GM21619 (cell line): Measurements from ENCODE around the gene HOXB4.

ENCODE experiments used
- ATAC-seq: cut with Tn5 transposase; IDR thresholded peaks from one replicate; pipeline ENCODE4 v1.9.1; 2021; ENCODE audit not compliant: unreplicated experiment

HOXB4 gene

GRCh38 chr17:48615047-48615962 is 37.2 kb upstream of the HOXB4 start, which contains the start of gene HOXB8:
Gene HOXB8, minus strand, starts transcription at chr17:48615292. Its CDS starts 588 bp downstream, at chr17:48614704.
- no peak for ATAC-seq

GRCh38 chr17:48613862-48614694 is 35.9 kb upstream of the HOXB4 start:
- no peak for ATAC-seq

DNA sequence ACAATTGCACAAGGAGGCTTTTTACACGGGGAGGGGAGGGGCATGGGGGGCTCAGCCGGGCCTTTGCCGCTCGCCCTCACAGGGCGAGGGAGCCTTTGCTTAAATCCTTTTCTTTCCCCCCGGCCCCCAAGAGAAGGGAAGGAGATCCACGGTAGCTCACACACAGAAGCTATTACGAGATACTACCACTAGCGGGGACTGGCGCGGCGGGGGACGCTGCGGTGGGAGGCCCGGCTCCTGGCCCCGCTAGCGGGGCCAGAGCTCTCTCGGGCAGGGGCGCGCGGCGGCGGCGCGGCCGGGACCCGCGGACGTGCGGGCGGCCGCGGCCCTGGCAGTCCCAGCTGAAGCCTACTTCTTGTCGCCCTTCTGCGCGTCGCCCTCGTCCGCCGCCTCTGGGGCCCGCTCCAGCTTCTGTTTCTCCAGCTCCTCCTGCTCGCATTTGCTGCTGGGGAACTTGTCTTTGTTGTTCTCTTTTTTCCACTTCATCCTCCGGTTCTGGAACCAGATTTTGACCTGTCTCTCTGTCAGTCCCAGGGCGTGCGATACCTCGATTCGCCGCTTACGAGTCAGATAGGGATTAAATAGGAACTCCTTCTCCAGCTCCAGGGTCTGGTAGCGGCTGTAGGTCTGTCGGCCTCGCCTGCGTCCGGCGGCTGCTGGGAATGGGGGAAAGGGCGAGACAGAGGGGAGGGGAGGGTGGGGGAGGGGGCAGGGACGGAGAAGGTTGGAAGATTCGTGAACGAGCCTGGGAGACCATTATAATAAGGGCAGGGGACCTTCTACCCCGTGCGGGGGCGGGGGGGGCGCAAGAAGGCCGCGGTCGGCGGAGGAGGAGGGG is 34.9 kb upstream of the HOXB4 start:
- ATAC-seq = no peak

DNA sequence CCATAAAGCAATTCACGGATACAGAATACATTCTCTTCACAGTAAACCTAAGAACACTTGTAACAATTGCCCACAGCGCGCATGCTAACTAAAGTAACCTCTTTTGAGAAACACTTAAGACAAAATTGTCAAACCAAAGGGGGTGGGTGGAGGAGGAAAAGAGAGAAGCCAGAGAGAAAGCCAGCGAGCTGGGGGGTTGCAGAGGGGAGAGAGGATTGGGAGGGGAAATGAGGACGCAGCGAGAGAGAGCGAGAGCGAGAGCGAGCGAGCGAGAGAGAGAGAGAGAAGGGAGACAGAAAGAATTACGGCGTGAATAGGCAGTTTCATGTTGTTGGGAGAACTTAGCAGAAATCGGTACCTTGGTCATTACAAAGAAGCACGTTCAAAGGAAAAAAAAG is 34.3 kb upstream of the HOXB4 start:
- ATAC-seq = no peak

DNA sequence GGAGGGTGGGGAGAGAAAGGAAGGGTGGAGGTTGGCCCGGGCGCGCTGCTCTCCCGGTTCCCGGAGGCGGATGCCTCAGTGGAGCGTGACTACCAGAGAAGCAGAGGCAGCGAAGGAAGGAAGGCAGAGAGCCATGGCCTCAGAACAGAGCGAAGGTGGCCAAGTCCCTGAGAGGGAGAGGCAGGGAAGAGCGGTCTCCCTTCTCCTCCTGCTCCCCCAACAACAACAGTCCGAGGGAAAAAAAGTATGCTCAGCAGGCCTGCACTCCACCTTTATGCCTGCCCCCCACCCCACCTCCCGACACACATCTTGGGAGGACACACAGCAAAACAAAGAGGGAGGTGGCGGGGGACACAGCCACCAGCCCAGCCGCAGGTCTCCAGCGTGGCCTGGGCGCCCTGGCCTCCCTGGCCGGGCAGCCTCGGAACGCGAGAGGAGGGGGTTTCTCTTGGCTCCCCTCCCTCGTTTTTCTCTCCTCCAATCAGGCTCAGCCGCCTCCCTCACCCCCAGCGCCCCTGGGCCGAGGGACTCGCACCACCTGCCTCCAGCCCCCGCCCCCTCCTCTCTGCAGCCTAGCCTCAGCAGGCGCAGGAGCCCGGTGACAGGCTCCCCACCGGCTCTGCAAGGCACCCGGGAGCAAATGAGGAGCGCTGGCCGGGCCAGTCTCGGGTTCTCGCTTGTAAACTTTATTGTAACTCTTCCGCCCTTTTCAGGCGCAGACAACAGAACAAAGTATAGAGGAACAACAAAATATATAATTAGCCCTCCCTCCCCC is 33.7 kb upstream of the HOXB4 start:
- no peak for ATAC-seq

GRCh38 chr17:48611213-48611612 is 33.1 kb upstream of the HOXB4 start:
- no peak for ATAC-seq

- no peak for ATAC-seq
These were observed 32.4 kb upstream of the HOXB4 start, which contains the start of gene HOXB7 for GRCh38 chr17:48610282-48611211. Gene HOXB7, minus strand, starts transcription at chr17:48611017. Its CDS starts 99 bp downstream, at chr17:48610918.

DNA sequence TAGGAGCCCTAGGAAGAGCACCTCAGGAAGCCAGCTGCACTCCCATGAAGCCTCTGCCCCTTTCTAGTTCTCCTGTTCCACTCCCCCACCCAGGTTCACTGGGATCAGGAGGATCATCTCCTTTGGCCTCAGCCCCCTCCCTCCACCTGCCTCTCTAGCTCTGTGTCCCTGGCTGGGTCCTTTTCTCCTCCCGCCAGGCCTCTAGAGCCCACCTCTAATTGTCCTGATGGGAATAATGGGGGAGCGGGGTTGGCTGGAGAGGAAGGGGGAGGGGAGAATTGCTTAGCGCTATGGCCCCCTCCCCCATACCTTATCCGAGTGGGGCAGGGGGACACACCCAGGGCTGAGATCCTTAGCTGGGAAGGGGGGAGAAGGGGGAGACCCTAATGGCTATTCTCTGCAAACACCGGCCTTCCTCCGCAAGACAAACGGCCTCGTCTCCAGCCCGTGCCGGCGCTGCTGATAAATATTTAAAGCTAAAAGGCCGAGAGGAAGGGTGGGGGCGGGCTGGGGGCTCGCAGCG is 31.7 kb upstream of the HOXB4 start:
- ATAC-seq = no peak

- no peak for ATAC-seq
These were observed 30.9 kb upstream of the HOXB4 start for GRCh38 chr17:48609033-48609432.

DNA sequence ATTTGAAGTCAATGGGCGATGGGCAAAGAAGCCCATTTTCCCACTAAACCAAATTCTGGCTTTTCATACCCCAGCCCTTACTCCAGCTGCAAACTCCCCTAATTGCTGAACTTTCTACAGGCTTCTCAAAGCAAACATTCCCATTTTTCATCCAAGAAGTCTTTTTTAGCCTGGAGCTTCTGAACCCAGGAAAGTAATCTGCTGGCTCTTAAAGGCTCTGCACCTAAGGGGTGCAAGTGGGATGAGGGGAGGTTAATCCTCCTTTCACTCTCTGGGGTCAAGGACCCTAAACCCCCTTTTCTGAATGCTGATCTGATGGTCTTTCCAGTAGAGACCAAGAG is 30.3 kb upstream of the HOXB4 start:
- no peak for ATAC-seq

GRCh38 chr17:48606892-48607614 is 28.9 kb upstream of the HOXB4 start:
- no peak for ATAC-seq

GRCh38 chr17:48605991-48606891 is 28.1 kb upstream of the HOXB4 start:
- ATAC-seq = no peak

GRCh38 chr17:48605409-48605919 is 27.3 kb upstream of the HOXB4 start:
- ATAC-seq = no peak

- no peak for ATAC-seq
These were observed 26.7 kb upstream of the HOXB4 start, which contains the start of gene HOXB6 for GRCh38 chr17:48604770-48605329. Gene HOXB6, minus strand, starts transcription at chr17:48604986. Its CDS starts 6,836 bp downstream, at chr17:48598150.

DNA sequence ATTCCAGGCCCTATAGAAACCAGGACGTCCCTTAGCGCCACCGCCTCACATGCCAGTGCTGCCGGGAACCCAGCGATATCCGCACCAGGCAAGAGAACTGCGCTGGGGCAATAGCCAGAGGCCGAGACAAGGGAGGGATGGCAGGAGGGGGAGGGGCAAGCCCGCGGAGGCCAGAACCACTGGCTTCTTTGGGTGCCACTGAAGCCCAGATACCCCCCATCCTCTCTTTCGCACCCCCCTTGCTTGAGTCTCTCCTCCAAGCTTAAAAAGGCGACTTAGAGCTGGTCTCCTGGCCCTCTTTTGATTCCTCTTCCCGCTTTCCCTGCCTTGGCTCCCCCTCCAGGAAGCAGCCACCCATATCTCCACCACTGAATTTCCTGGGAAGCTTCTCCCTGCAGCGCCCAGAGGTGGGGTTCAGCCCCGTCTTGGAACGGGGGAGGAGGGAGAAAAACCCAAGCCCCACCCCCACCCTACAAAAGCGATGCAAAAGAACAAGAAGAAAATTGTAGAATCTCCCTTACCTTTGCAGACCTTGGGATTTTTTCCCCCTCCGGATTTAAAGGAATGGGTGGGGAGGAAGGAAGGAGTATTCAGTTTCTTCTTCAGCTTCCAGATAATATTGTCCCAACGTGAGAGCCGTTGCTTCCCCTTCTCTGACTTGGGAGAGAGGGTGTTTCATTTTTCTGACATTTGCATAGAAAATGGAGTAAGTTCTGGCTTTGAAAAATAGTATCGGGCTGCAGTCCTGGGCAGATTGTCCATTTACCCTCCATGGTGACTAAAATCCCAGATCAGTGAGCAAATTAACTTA is 26.0 kb upstream of the HOXB4 start:
- ATAC-seq = no peak
